ENCODE results near the gene PLEKHA3. TPM values are rescaled to one million over a fixed set of nuclear protein-coding genes. Genes with fewer than 3 reads are reported as not detected.
A peak's percentile ranks its signal among the peaks of the same experiment; 100 is the strongest.

The PLEKHA3 gene
- total and polyA plus RNA-seq, 10 of the 15 experiments (the other 5 are each of a cell fraction or from before 2014, with no cell fraction given), result 1.4 to 21.1 (median 7.4) TPM

DNA sequence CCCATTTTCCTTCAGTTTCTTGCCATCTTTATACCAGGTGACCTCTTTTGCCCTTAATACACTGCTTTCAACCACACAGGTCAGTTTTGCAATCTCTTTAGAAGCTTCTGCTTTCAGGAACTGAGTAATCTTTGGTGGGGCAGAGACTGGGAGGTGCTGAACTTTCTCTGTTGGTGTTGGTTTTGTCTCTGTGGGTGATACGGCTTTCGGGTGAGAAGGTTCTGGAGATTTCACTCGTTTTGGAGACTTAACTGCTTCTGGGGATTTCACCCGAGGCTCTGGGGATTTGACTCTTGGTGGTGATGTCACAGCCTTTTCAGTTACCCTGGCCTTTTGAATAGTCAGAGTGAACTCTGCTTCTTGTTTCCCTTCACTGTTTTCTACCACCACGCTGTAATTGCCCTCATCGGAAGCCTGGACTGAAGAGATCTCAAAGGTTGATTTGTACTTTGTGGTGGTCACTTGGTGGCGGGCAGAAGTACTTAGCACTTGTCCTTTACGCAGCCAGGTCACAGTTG lies 50.4 kb downstream of the PLEKHA3 start (continued):
- TF ChIP-seq EP300 (IDR thresholded peaks at IDR 0.05; ENCODE audit: borderline replicate concordance in 1 of 2, control insufficient read depth in 1 of 2, low read depth in 2 of 2, low read length in 2 of 2) (peak; percentile 86 to 89; a peak in 3 of 4 replicates), IKZF2 (IDR thresholded peaks at IDR 0.05) (peak; percentile 97 to 99), ELK1 (IDR thresholded peaks at IDR 0.05; ENCODE audit: low read depth, low read length) (no peak), BRCA1 (IDR thresholded peaks at IDR 0.05; ENCODE audit: low read depth, low read length) (no peak), BHLHE40 (IDR thresholded peaks at IDR 0.05; ENCODE audit: borderline replicate concordance in 1 of 2, low read depth in 2 of 2, low read length in 1 of 2) (peak; percentile 63 to 69; a peak in 2 of 4 replicates), FOS (IDR thresholded peaks at IDR 0.05; ENCODE audit: borderline replicate concordance, extremely low read depth, insufficient read length) (no peak), CBX3 (IDR thresholded peaks at IDR 0.05; ENCODE audit: borderline replicate concordance, low read depth) (no peak), HCFC1 (IDR thresholded peaks at IDR 0.05; ENCODE audit: low read length) (no peak), JUNB (IDR thresholded peaks at IDR 0.05) (peak; percentile 84), NRF1 (conservative IDR thresholded peaks at IDR 0.05; ENCODE audit: low read depth, low read length) (no peak), TAF1 (IDR thresholded peaks at IDR 0.05; ENCODE audit: borderline replicate concordance, low read depth, low read length) (0 out of 2 replicates have a peak, but pooled peaks have one; percentile 38), ZSCAN29 (IDR thresholded peaks at IDR 0.05) (peak; percentile 71; the same call in 1 of the 2 replicates), ATF7 (IDR thresholded peaks at IDR 0.05; ENCODE audit: low read depth) (peak; percentile 98), SREBF2 (IDR thresholded peaks at IDR 0.05; ENCODE audit: low read length) (no peak), WRNIP1 (IDR thresholded peaks at IDR 0.05; ENCODE audit: borderline replicate concordance, low read depth, low read length) (no peak), PRDM15 (CRISPR knock-in tag; IDR thresholded peaks at IDR 0.05) (no peak), MLLT1 (IDR thresholded peaks at IDR 0.05) (peak; percentile 85), CREB1 (IDR thresholded peaks at IDR 0.05; ENCODE audit: low read depth) (peak; percentile 72)
- TF ChIP-seq, protein P1, sequence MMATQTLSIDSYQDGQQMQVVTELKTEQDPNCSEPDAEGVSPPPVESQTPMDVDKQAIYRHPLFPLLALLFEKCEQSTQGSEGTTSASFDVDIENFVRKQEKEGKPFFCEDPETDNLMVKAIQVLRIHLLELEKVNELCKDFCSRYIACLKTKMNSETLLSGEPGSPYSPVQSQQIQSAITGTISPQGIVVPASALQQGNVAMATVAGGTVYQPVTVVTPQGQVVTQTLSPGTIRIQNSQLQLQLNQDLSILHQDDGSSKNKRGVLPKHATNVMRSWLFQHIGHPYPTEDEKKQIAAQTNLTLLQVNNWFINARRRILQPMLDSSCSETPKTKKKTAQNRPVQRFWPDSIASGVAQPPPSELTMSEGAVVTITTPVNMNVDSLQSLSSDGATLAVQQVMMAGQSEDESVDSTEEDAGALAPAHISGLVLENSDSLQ (IDR thresholded peaks at IDR 0.05), result no peak
- TF ChIP-seq, protein P2, sequence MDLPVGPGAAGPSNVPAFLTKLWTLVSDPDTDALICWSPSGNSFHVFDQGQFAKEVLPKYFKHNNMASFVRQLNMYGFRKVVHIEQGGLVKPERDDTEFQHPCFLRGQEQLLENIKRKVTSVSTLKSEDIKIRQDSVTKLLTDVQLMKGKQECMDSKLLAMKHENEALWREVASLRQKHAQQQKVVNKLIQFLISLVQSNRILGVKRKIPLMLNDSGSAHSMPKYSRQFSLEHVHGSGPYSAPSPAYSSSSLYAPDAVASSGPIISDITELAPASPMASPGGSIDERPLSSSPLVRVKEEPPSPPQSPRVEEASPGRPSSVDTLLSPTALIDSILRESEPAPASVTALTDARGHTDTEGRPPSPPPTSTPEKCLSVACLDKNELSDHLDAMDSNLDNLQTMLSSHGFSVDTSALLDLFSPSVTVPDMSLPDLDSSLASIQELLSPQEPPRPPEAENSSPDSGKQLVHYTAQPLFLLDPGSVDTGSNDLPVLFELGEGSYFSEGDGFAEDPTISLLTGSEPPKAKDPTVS (IDR thresholded peaks at IDR 0.05; ENCODE audit: low read depth, low read length), result peak; percentile 94
- TF ChIP-seq, protein P3, sequence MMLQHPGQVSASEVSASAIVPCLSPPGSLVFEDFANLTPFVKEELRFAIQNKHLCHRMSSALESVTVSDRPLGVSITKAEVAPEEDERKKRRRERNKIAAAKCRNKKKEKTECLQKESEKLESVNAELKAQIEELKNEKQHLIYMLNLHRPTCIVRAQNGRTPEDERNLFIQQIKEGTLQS (IDR thresholded peaks at IDR 0.05; ENCODE audit: borderline replicate concordance, extremely low read depth, low read depth, low read length), result no peak

Data from GM12878 (cell line).